GM06990 (cell line): ENCODE measurements around the gene ZNF839.

Source experiments
- DNase-seq: peaks from one replicate; pipeline ENCODE4 v3.0.0-alpha.2; 2011; ENCODE audit not compliant: insufficient read length; ENCODE audit errors: extremely low read depth
- H3K27me3 ChIP-seq: replicated peaks from 2 replicates; pipeline ENCODE4 v1.6.0; 2011; ENCODE audit warnings: low read length; ENCODE audit not compliant: control insufficient read depth, insufficient read depth
- H3K36me3 ChIP-seq: 2 replicates; pipeline ENCODE4 v1.5.1; 2011; ENCODE audit warnings: low read length; ENCODE audit not compliant: control insufficient read depth, insufficient read depth
- H3K4me3 ChIP-seq: replicated peaks from 2 replicates; pipeline ENCODE4 v1.5.1; 2011; ENCODE audit warnings: low read depth, mild to moderate bottlenecking, control low read depth, low read length
- CTCF ChIP-seq: IDR thresholded peaks from 2 replicates; pipeline ENCODE4 v1.5.1; 2011; ENCODE audit warnings: low read length, control low read depth, mild to moderate bottlenecking, inconsistent platforms; ENCODE audit not compliant: insufficient read depth, poor library complexity, severe bottlenecking

Gene ZNF839

GRCh38 chr14:102316743-102317563 lies 2.6 kb upstream of the ZNF839 start:
- TF ChIP-seq CTCF: peak; percentile 91
- Histone ChIP-seq H3K4me3 (peak overlapping the region; percentile 68), H3K27me3 (no peaks in the 10 kb centered on the region), H3K36me3 (no peaks in the 10 kb centered on the region)
- peak; percentile 92 for DNase-seq

GRCh38 chr14:102317564-102318248 lies 1.8 kb upstream of the ZNF839 start:
- Histone ChIP-seq H3K27me3 (no peaks in the 10 kb centered on the region), H3K4me3 (peak overlapping the region; percentile 68), H3K36me3 (no peaks in the 10 kb centered on the region)
- no peak for DNase-seq
- peak; percentile 13 for TF ChIP-seq CTCF

GRCh38 chr14:102318781-102319276 lies 717 bp upstream of the ZNF839 start:
- Histone ChIP-seq H3K36me3 (no peaks in the 10 kb centered on the region), H3K4me3 (peak overlapping the region; percentile 83), H3K27me3 (no peaks in the 10 kb centered on the region)
- DNase-seq: no peak
- TF ChIP-seq CTCF: no peak

- Histone ChIP-seq H3K27me3 (no peaks in the 10 kb centered on the region), H3K4me3 (peak overlapping the region; percentile 83), H3K36me3 (no peaks in the 10 kb centered on the region)
- no peak for TF ChIP-seq CTCF
- DNase-seq: peak; percentile 61
Measured at GRCh38 chr14:102320033-102320660, 601 bp downstream of the ZNF839 start.

GRCh38 chr14:102320671-102321455 lies 1.3 kb downstream of the ZNF839 start:
- Histone ChIP-seq H3K4me3 (peak overlapping the region; percentile 83), H3K36me3 (peaks cover under 1% of the 10 kb centered on the region; the same call in 1 of the 2 replicates), H3K27me3 (no peaks in the 10 kb centered on the region)
- no peak for TF ChIP-seq CTCF
- no peak for DNase-seq
